ENCODE data around the gene EMID1.

- TF ChIP-seq POLR2A (IDR thresholded peaks at IDR 0.05), result no peak
- no peak for TF ChIP-seq CTCF (IDR thresholded peaks at IDR 0.05)
- no peak for TF ChIP-seq EP300 (IDR thresholded peaks at IDR 0.05; ENCODE audit: low read depth)
Measured at GRCh38 chr22:29215012-29215860, 9.5 kb downstream of the EMID1 start.
